22Rv1 (cell line): ENCODE data around the gene CYP19A1.

ENCODE experiments used
- ZFX ChIP-seq: fragments of 450-650 bp; IDR thresholded peaks from 2 replicates; pipeline ENCODE4 v1.6.1; 2017; ENCODE audit warnings: antibody characterized with exemption, borderline replicate concordance
- TF ChIP-seq, protein P1 (sequence below): fragments of 450-650 bp; IDR thresholded peaks from 2 replicates; pipeline ENCODE4 v1.5.1; 2017; ENCODE audit warnings: mild to moderate bottlenecking

DNA sequence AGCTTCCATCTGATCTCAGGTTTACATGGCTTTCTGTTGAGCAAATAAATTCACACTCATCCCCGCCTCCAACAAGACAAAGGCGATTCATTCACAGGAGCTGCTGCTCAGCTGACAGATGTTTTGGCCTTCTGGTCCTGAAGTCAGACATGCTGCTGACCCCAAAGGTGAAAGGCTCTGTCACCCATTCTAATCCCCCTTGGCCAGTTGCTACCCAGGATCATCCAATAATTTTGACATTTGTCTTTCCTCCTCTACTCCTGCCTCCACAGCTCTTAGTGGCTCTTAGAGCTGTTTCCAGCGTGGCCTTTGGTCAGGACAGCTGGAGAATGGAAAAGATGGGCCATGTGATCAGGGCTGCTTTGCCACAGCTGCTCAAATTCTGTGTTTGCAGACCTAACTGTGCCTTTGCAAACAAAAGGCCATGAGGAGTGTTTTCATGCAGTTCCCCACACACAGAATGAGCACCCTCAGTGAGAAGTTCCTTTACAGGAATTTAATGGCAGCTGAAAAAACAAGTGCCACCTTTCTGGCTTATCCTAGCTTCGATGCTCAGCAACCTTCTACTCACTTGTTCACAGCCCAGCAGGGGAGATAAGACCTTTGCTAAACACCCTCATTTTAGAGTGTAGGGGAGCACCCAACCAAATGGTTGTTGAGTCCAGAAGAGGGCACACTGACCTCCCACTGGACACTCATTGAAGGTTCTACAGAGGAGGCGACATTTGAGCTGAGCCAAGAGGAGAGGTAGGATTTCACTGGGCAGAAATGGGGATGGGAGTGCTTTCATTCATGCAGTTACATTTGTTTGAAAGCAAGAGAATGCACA, 39.0 kb downstream of the CYP19A1 start:
- TF ChIP-seq, protein P1, sequence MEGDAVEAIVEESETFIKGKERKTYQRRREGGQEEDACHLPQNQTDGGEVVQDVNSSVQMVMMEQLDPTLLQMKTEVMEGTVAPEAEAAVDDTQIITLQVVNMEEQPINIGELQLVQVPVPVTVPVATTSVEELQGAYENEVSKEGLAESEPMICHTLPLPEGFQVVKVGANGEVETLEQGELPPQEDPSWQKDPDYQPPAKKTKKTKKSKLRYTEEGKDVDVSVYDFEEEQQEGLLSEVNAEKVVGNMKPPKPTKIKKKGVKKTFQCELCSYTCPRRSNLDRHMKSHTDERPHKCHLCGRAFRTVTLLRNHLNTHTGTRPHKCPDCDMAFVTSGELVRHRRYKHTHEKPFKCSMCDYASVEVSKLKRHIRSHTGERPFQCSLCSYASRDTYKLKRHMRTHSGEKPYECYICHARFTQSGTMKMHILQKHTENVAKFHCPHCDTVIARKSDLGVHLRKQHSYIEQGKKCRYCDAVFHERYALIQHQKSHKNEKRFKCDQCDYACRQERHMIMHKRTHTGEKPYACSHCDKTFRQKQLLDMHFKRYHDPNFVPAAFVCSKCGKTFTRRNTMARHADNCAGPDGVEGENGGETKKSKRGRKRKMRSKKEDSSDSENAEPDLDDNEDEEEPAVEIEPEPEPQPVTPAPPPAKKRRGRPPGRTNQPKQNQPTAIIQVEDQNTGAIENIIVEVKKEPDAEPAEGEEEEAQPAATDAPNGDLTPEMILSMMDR = no peak
- TF ChIP-seq ZFX = no peak
